GM21529 (cell line): ENCODE measurements around the gene SELENON.

ENCODE experiments used
- ATAC-seq: cut with Tn5 transposase; IDR thresholded peaks from one replicate; pipeline ENCODE4 v1.9.1; 2021; ENCODE audit not compliant: unreplicated experiment

The SELENON gene

DNA sequence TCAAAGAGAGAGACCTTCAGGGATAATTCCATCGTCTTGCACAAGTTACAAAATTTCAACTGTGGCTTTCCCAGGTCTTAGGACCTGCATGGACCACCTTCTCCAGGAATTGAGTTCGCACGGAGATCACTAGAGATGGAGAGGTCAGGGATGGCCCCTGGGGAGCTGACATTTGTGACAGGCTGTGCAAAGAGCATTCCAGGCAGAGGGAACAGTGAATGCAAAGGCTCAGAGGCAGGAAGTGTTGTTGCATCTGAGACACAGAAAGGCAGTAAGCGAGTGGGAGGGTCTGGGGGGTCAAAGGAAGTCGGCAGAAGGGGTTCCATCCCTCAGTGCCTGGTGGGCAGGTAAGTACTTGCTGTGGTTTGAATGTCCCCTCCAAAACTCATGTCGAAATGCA lies 9.5 kb upstream of the SELENON start:
- no peak for ATAC-seq

DNA sequence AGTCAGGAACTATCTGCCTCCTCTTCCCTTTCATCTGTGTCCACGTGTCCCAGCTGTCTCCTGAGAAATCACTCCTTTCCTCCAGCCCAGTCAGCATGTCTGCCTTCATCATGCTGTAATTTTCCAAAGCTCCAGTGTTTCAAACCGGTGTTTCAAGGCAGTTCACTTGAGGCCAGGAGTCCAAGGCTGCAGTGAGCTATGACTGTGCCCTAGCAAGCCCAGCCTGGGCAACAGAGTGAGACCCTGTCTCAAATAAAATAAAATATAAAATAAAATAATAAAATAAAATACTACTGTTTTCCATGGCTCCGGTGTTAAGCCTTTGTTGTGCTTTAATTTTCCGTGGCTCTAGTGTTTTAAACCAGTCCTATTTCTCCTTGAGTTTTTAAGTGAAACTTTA lies 7.9 kb upstream of the SELENON start:
- ATAC-seq: no peak

DNA sequence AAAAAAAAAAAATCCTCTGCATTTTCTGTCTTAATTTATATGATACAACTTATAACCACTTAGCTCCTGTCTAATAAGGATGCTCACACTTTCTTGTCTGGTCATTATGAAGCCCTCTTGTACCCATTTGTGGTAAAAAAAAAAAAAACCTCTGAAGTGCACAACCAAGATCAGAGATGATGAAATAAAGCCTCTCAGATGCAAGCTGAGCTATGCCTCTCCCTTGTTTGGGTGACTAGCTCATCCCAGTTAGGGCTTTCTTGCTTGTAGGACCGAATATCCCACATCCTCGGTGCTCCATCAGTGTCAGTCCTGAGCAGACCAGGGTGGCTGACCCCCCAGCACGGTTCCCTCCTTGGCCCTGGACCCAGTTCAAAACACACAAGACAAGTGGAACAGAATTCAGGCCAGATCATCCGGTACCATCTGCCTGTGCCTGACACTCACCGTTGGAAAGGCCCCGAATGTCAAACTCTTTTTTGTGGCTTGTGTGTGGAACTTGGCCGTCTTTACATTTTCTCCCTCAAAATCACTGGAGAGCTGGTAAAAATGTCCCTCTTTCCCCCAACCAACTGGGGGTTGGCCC lies 6.3 kb upstream of the SELENON start:
- no peak for ATAC-seq

DNA sequence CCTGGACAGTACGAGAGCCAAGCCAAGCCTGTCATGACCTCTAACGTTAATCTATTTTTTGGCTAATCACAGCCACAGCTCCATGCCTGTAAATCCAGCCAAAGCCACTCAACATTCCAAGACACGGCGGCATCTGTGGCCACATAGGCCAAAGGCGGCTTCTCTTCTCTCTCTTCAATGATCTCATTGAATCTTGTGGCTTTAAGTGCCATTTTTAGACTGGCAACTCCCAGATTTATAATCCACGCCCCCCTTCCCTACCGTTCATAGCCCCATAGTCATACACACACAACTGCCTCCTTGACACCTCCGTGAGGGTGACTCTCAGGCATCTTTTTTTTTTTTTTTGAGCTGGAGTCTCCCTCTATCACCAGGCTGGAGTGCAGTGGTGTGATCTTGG lies 5.7 kb upstream of the SELENON start:
- ATAC-seq: no peak

DNA sequence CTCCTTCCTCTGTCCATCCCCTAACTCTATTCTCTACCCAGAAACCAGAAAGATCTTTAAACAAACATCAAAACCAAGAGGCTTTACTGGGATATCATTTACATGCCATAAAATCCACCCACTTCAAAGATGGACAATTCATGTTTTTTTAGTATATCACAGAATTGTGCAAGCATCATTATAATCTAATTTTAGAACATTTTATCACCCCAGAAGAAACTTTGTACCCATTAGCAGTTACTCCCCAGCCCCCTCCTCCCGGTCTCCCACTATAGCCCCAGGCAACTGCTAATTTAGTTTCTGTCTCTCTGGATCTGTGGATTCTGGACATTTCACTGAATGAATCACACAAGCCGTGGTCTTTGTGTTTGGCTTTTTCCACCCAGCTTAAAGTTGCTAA lies 4.8 kb upstream of the SELENON start:
- no peak for ATAC-seq

DNA sequence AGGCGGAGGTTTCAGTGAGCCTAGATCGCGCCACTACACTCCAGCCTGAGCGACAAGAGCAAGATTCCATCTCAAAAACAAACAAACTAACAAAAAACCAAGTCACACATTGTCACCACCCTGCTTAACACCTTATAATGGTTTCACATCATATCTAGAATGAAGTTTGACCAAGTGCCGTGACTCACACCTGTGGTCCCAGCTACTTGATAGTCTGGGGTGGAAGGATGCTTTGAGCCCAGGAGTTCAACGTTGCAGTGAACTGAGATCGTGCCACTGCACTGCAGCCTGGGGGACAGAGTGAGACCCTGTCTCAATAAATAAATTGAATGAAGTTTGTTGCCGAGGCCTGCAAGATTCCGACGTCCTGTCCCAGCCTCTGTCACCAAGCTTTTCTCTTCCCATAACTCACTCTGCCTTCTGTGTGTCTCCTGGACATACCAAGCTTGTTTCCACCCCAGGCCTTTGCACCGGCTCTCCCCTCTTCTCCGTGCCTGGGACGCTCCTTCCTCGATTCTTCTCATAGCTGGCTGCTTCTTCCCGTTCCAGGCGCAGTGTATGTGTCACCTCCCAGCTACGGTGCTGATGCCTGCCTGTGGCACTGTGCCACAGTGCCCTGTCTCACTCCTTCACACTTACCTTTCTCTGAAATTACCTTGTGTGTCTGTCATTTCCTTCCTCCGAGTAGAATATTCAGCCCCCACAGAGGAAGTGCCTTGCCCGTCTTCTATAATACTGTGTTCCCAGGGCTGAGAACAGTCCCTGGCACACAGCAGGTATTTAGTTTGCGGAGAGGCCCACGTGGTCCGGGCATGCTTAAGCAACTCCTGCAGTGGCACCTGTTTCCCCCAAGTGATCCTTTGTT lies 3.8 kb upstream of the SELENON start:
- ATAC-seq: no peak

DNA sequence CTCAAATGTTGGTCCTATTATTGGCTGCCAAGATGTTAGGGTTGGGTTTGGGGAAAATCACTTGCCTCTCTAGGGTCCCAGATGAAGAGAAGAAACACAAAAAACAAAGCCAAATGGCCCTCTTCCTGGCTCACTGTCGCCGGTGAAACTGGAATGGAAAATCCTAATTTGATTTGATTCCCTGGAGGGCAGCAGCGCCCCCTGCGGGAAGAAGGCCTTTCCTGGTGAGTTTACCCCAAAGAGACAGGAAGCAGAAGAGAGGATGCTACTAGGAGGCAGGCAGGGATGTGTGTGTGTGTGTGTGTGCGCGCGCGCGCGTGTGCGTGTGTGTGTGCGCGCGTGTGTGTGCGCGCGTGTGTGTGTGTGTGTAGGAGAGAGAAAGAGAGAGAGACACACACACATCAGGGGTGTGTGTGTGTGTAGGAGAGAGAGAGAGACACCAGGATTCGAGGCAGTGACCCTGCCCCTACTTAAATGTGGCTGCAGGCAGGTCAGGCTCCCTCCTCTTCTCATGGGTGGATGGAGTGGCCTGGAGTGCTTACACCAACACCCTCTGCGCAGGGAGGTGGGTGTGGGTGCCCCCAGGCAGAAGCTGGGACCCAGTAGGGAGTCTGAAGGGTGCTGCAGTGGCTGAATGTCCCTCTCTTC lies 3.1 kb upstream of the SELENON start:
- no peak for ATAC-seq

DNA sequence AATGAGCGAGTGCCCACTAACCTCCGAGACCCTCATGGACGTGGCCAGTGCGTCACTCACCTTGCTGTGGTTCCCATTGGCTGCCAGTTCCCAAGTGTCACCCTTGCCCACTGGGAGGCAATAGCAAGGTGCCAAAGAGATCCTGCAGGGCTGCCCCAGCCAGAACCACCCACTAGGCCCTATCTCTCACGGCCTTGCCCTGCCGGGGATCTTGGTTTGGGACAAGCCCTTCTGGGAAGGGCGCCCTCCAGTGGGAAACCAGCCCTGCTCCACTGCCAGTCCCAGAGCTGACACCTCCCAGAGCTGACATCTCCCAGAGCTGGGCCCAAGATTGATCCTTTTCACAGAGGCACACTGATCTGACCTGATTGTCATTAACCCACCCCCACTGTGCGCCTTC lies 2.1 kb upstream of the SELENON start:
- ATAC-seq: no peak

DNA sequence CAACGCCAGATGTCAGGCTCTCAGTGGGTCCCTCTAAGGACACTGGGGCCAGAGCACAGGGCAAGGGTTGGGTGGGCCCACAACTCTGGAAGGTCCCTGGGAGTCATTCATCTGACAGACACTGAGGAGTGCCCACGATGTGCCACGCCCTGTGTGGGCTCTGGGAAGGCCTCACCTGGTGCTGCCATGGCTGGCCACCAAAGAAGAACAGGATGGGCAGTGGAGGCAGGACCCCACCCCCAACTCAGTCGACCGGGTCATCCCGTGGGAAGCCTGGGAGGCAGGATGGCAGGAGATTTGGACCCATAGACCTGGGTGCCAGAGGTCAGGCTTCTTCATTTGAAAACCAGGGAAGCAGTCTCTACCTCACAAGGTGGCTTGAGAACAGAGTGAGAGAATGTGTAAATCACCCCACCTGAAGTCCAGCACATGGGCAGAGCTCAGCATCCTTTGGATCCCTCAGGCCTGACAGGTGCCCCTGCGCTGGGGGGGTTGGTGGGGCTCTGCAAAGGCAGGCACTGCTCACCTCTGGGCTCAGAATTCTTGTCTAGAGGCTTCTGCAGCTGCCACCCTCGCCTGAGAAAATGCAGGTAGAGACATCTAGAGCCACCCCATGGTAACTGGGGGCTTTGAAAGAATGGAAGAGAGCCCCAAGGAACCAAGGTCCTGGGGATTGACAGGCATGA lies 1.2 kb upstream of the SELENON start:
- ATAC-seq: no peak

DNA sequence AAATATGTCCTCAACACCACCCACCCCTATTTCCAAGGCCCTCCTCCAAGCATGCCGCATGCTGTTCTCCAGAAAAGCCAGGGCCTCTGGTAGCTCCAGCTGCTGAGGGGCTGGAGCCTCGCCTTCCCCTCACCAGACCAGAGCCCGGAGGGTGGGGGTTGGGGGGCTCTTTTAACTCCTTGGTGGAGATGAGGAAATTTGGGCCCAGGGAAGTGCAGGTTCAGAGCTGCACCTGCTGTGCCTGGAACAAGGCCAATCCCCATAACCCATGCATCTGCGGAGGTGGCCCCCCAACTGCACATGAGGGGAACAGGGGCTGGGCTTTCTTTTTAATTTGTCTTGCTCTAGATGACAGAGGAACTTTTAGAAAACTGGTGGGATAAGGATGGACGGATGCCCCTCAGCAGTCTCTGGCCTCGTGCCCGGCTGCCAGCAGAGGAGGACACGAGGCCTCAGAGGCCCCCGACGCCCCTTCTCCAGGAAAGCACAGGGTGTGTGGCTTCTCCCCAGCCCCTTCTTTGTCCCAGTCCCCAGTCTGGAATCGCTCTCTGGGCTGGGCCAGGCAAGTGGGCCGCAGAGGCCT lies 550 bp upstream of the SELENON start:
- ATAC-seq: no peak

DNA sequence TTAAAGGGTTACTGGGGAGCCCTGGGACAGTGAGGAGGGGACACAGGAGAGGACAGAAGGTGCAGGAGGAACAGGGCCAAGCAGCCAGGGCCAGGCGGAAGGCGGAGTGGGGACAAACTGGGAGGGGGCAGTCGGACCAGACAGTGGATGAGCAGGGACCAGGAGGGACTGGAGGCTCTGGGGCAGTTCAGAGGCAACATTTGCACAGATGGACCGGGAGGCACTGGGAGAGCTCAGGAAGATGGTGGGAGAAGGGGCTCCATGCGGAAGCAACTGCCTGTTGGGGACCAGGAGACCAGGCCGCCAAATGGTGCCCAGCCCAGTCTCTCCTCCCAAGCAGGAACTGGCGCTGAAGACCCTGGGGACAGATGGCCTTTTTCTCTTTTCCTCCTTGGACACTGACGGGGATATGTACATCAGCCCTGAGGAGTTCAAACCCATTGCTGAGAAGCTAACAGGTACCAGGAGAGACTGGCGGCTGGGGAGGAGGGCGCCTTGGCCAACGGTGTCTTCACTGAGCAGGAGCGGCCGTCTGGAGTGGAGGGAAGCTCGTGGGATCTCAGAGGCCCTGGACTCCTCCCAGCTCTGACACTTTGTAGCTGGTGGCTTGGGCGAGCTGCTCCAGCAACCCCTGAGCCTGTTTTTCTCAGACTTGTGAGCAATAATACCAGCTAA lies 847 bp downstream of the SELENON start:
- no peak for ATAC-seq

DNA sequence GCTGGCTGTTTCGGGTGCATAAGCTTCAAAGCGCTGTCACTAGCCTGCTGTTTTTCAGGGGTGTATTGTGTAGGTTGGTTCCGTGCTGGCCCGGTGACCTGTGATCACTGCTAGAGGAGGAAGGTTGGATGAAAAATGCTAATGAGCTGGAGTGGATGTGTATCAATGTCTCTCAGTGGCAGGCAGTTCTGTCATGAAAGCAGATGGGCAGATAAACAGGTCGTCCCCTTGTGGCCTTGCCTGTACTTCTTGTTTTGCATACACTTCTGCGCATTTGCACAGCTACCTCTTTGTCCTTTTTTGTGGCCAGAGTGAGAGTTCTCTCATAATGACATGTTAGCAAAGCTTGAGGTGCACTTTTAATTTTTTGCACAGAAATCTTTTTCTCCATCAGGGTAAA lies 2.9 kb downstream of the SELENON start:
- peak; percentile 56 for ATAC-seq

DNA sequence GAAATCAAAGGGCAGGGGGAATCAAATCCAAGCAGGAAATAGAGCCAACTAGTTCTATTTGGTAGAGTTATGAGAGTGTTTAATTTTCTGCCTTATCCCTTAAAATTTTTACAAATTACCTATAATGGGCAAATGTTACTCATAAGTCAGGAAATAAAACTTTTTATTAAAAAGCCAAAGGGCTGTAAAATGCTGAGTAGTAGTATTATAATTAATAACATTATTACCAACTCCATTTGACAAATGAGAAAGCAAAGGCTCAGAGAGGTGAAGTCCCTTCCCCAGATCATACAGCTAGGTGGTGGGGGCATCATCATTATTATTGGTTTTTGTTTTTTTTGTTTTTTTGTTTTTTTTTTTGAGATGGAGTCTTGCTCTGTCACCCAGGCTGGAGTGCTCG lies 3.4 kb downstream of the SELENON start:
- no peak for ATAC-seq

DNA sequence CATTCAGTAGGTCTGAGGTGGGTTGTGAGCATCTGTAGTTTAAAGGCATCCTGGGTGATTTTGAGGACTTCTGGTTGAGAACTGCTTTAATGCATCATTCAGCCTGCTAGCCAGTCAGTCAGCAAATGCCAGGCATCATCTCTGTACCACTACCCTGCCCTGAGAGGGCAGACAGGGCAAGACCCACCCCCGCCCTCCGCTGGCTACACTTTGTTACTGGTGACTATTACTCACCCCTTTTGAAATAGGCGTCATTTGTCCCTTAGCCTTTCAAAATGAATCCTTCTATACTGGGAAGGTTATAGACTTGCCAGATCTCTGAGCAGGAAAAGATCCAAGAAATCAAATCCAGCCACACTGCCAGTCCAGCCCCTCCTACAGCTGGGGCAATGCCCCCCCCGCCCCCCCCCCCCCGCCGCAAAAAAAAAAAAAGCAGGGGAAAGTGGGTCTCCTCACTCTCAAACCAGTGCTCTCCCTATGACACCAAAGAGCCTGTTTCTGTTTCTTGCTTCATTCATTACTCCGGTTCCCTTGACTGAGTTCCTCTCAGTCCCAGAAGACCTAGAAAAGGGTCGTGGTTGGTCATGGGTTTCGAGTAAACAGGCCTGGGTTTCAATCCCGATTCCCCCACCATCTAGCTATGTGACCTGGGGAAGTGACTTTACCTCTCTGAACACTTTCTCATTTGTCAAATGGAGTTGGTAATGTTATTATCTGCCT lies 4.4 kb downstream of the SELENON start:
- peak; percentile 61 for ATAC-seq

DNA sequence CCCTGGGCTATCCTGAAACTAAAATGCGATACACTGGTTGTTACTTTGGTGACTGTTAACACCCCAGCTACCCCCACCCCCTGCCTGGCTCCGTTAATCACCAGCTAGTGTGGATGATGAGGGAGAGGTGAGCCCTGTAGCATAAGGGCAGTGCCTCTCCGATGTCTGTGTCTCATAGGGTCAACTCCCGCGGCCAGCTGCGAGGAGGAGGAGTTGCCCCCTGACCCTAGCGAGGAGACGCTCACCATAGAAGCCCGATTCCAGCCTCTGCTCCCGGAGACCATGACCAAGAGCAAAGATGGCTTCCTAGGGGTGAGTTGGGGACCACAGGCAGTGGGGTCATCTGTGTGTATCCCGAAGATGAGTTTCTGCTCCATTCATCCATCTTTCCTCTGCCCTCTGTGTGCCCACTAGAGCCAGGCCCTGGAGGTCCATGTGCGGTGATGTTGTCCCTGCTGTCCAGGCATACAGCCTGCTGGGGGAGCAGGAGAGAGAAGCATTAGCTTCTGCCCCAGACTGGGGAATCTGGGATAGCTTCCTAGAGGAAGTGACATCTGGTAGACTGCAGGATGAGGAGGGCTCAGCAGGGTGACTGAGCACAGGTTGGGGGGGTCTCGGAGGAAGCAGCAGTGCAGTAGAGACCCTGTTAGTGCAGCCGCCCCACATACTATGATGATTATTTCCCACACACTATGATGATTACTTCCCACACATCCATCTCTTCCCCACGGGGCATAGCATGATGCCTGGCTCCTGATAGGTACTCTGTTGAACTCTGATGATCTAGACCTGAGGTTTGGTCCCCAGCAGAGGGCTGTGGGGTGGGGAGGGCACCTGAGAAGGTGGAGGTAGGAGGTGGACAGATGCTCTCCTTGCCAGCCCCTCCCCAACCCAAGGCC lies 5.2 kb downstream of the SELENON start:
- no peak for ATAC-seq

DNA sequence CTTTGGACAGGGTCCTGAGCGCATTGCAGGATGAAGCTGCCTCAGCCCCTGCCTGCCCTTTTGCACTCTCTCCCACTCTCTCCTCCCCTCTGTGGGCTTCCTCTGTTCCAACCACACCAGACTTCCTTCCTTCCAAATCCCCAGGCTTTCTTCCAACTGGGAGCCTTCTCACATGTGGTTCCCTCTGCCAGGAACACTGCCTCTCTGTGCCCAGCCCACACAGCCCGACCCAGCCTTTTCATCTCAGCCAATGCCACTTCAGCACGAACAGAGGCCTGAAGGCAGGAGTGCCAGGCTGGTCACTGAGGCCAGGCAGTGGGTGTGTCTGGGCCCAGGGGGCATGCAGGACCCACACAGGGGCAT lies 5.9 kb downstream of the SELENON start:
- ATAC-seq: no peak

DNA sequence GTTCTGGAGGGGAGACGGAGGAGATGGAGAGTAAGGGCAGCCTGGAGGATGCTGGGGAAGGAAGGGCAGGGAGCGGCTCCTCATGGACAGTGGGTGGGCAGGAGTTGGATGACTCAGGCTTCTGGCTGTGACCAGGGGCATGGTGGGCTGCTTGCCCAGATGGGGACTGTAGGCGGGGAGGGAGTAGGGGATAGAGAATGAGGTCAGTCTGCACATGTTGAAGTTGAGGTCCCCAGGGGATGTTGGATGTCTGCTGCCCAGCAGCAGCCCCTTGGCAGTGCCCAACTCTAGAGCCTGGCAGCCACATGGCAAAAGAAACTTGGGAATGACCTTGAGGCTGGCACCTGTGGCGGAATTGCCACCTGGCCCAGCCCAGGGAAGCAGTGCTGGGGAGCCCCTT lies 6.4 kb downstream of the SELENON start:
- no peak for ATAC-seq

DNA sequence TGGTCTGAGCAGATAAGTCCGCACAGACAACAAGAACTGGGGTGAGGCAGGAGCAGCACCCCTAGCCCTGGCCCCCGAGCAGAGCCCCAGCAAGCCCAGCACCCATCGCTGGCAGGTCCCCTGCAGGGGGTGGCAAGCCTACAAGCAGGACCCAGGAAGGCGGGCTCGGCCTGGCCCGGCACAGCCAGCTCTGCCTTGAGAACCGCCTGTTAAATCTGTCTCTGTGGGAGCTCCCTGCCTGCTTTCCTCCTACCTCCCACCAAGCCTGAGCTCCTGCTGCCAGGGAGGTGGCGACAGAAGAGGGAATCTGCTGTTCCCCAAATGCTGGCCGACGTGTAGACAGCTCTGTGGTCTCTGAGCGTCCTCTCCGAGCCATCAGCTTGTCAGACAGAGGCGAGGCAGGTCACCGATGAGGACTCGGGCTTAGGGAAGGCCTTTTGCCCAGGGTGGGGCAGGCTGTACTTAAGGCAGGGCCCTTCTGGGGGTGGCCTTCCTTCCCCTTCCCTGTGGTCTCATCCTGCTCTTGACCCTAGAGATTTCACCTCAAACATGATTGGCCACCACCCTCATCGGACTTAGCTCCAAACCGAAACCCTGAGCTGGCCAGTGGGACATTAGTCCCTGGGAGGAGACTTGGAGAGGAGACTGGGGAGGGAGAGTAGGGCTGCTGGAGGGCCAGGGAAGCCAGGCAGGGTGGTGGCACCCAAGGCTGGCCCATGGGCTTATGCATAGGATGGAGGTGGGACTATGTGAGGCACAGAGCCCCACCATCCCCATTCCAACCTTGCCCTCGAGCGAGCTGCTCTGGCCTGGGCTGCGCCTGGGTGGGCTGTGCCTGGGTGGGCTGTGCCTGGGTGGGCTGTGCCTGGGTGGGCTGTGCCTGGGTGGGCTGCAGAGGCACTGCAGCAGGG lies 7.7 kb downstream of the SELENON start:
- no peak for ATAC-seq
